ENCODE data around the gene SFR1. TPM values are rescaled to one million over a fixed set of nuclear protein-coding genes. Genes with fewer than 3 reads are reported as not detected.

Gene SFR1, protein sequence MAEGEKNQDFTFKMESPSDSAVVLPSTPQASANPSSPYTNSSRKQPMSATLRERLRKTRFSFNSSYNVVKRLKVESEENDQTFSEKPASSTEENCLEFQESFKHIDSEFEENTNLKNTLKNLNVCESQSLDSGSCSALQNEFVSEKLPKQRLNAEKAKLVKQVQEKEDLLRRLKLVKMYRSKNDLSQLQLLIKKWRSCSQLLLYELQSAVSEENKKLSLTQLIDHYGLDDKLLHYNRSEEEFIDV
- total RNA-seq (2022) (7.7 and 8.9 TPM in 2 replicates), Bru-seq, nascent RNA (percentile 85 among the genes with signal in this experiment), BruChase-seq, experiment 1, labeled RNA remaining after a 6-hour chase (percentile 79 among the genes with signal in this experiment), BruChase-seq, experiment 2, labeled RNA remaining after a 2-hour chase (percentile 71 among the genes with signal in this experiment)
- long read RNA-seq, transcript SFR1-201 (4 exons, 1,438 nt), result major isoform, 14 of 27 reads
- long read RNA-seq, transcript SFR1-202 (4 exons, 1,503 nt), result minor isoform, 5 of 27 reads
- long read RNA-seq, partial matches to known transcripts, result 7 of 27 reads
- long read RNA-seq, other reads (novel, unspliced or antisense), result 1 of 27 reads

GRCh38 chr10:104121485-104122224 lies at the start of gene SFR1:
SFR1 (plus strand) TSS chr10:104122171; CDS start chr10:104122184, 13 bp downstream.
- Mint-ChIP-seq H3K4me1 (ENCODE audit: insufficient read depth, unreplicated experiment) (peaks cover 45% of the 10 kb centered on the region), H3K27me3 (ENCODE audit: insufficient read depth, unreplicated experiment) (no peaks in the 10 kb centered on the region), H3K36me3 (ENCODE audit: insufficient read depth, unreplicated experiment) (peaks cover 18% of the 10 kb centered on the region), H3K27ac (ENCODE audit: low read depth, unreplicated experiment) (peak within 1 kb of the TSS; percentile 99), H3K4me3 (ENCODE audit: unreplicated experiment) (peak within 1 kb of the TSS; percentile 79), H3K9me3 (ENCODE audit: unreplicated experiment) (no peaks in the 10 kb centered on the region)
- ChIA-PET POLR2A (interaction anchor here (0.5 to 14.6 kb wide), 49 partner anchors 9 to 364 kb away, joined by 3 to 1749 read pairs (median 6); partner anchors contain the start of genes CFAP43, COL17A1, GSTO1 and GSTO2), CTCF (interaction anchor here (0.6 to 7.4 kb wide), 31 partner anchors 12 to 250 kb away, joined by 3 to 157 read pairs (median 4); no protein-coding TSS in a partner anchor)
- intact Hi-C loops (cut with micrococcal nuclease), result loop anchor here (1.0 to 5.0 kb wide), 5 partner anchors 36 to 409 kb away; partner anchors contain the start of genes CFAP58 and COL17A1
- TF ChIP-seq CTCF (IDR thresholded peaks at IDR 0.05; ENCODE audit: unreplicated experiment), result peak; percentile 52
- no TSS peak for BruUV-seq (replicated peaks)
- peak; percentile 98 for DNase-seq (ENCODE audit: unreplicated experiment)

- Mint-ChIP-seq H3K9me3 (ENCODE audit: unreplicated experiment) (no peaks in the 10 kb centered on the region), H3K27me3 (ENCODE audit: insufficient read depth, unreplicated experiment) (no peaks in the 10 kb centered on the region), H3K27ac (ENCODE audit: low read depth, unreplicated experiment) (no peak overlapping the region), H3K36me3 (ENCODE audit: insufficient read depth, unreplicated experiment) (peaks cover 49% of the 10 kb centered on the region), H3K4me3 (ENCODE audit: unreplicated experiment) (no peak overlapping the region), H3K4me1 (ENCODE audit: insufficient read depth, unreplicated experiment) (no peaks in the 10 kb centered on the region)
- no TSS peak for BruUV-seq (replicated peaks)
- no peak for DNase-seq (ENCODE audit: unreplicated experiment)
- no peak for TF ChIP-seq CTCF (IDR thresholded peaks at IDR 0.05; ENCODE audit: unreplicated experiment)
- CTCF ChIA-PET, result interaction anchor here (1.0 to 5.1 kb wide), 4 partner anchors 10 to 185 kb away, joined by 3 to 35 read pairs (median 18); partner anchors contain the start of gene SFR1
- intact Hi-C loops (cut with micrococcal nuclease), result no loop called here
- POLR2A ChIA-PET, result interaction anchor here (0.7 to 31.8 kb wide), 11 partner anchors 8 to 184 kb away, joined by 3 to 1749 read pairs (median 3); partner anchors contain the start of genes COL17A1 and SFR1
Measured at GRCh38 chr10:104072786-104073185, 49.2 kb upstream of the SFR1 start.

DNA sequence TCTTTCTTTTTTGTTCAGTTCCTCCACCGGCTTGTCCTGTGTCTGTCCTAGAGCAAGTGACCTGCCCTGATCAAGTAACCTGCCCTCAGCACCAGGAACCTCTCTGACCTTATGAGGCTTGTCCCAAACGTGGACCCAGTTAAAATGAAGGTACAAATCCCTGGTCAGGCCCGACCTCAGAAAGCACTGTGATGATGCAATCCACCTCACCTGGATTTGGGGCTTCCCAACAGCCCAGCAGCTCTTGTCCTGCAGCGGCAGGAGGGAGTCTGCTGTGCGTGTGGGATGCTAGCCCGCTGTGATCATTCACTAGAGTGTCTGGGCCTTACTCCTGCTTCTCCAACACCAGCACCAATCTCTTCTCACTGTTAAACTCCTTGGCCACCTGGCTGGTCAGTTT lies 47.5 kb upstream of the SFR1 start:
- Mint-ChIP-seq H3K4me1 (ENCODE audit: insufficient read depth, unreplicated experiment) (no peaks in the 10 kb centered on the region), H3K27ac (ENCODE audit: low read depth, unreplicated experiment) (no peak overlapping the region), H3K36me3 (ENCODE audit: insufficient read depth, unreplicated experiment) (peaks cover 32% of the 10 kb centered on the region), H3K4me3 (ENCODE audit: unreplicated experiment) (no peak overlapping the region), H3K9me3 (ENCODE audit: unreplicated experiment) (no peaks in the 10 kb centered on the region), H3K27me3 (ENCODE audit: insufficient read depth, unreplicated experiment) (no peaks in the 10 kb centered on the region)
- no TSS peak for BruUV-seq (replicated peaks)
- TF ChIP-seq CTCF (IDR thresholded peaks at IDR 0.05; ENCODE audit: unreplicated experiment), result no peak
- ChIA-PET POLR2A (interaction anchor here (1.5 to 31.8 kb wide), 4 partner anchors 7 to 44 kb away, joined by 4 to 1749 read pairs (median 44); partner anchors contain the start of gene SFR1), CTCF (interaction anchor here (2.1 kb wide), 1 partner anchor 10 kb away, joined by 6 read pairs; no protein-coding TSS in a partner anchor)
- intact Hi-C loops (cut with micrococcal nuclease), result no loop called here
- DNase-seq (ENCODE audit: unreplicated experiment), result no peak
